Neural progenitor cell (in vitro differentiated cells): ENCODE measurements around the gene THRA.

Experiments
- EZH2 ChIP-seq: fragments of 200-600 bp; sonication (generic); IDR thresholded peaks from 2 replicates; pipeline ENCODE4 v1.6.1; 2017; ENCODE audit warnings: antibody characterized with exemption, mild to moderate bottlenecking, moderate library complexity
- EZH2phosphoT487 ChIP-seq: fragments of 200-600 bp; sonication (generic); IDR thresholded peaks from 2 replicates; pipeline ENCODE4 v1.6.1; 2017; ENCODE audit warnings: antibody characterized with exemption
- TF ChIP-seq, protein P1 (sequence below): fragments of 200-600 bp; sonication (generic); IDR thresholded peaks from 2 replicates; pipeline ENCODE4 v1.5.1; 2017; ENCODE audit warnings: antibody characterized with exemption, mild to moderate bottlenecking

DNA sequence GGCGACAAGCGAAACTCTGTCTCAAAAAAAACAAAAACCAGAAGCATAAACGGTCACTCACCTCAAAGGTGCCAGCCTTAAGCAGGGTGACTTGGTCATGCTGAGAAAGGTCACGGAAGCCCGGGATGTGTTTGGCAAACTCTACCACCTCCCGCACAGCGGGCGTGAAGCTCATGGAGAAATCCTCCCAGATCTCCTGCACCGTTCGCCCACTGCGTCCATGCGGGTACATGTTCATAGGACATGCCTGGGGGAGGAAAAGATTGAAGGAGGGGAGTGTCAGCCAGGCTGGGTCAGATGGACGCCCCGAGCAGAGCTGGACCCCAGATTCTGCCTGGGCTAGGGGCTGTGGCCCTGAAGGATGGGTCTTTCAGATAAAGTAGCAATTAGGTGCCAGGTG lies 32.1 kb downstream of the THRA start:
- TF ChIP-seq, protein P1, sequence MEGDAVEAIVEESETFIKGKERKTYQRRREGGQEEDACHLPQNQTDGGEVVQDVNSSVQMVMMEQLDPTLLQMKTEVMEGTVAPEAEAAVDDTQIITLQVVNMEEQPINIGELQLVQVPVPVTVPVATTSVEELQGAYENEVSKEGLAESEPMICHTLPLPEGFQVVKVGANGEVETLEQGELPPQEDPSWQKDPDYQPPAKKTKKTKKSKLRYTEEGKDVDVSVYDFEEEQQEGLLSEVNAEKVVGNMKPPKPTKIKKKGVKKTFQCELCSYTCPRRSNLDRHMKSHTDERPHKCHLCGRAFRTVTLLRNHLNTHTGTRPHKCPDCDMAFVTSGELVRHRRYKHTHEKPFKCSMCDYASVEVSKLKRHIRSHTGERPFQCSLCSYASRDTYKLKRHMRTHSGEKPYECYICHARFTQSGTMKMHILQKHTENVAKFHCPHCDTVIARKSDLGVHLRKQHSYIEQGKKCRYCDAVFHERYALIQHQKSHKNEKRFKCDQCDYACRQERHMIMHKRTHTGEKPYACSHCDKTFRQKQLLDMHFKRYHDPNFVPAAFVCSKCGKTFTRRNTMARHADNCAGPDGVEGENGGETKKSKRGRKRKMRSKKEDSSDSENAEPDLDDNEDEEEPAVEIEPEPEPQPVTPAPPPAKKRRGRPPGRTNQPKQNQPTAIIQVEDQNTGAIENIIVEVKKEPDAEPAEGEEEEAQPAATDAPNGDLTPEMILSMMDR = no peak
- TF ChIP-seq EZH2phosphoT487 (no peak), EZH2 (no peak)
